ENCODE measurements around the gene KRTAP1-5. TPM values are rescaled to one million over a fixed set of nuclear protein-coding genes. Genes with fewer than 3 reads are reported as not detected.

Gene KRTAP1-5
- total and polyA plus RNA-seq, 2 donors (not counting 3 experiments of a cell fraction or from before 2014, with no cell fraction given): not detected

DNA sequence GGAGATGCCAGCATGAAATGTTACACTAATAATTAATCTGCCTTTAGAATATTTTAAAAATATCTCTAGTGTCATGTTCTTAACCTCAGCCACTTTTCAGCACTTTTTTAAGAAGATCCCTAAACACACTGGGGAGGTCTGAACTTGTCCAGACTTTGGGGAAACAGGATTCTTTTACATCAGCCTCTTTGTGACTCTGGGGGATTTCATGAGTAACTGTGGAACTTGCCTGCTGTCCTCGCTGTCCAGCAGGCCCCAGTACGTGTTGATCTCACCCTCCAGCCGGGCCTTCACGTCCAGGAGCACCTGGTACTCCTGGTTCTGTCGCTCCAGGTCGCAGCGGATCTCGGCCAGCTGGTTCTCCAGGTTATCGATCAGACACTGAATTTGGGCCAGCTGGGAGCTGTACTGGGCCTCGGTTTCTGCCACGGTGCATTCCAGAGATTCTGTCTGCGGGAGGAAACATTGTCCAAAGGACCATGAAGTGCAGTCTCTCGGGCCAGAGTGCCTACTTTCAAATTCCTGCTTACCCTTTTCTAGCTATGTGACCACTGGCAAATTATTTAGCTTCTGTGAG lies 48.3 kb downstream of the KRTAP1-5 start:
- BruUV-seq (replicated peaks): no TSS peak
- H4K20me1 ChIP-seq (replicated peaks; ENCODE audit: control insufficient read depth, extremely low read depth, insufficient read depth, low read length): no peaks in the 10 kb centered on the region
- POLR2A ChIA-PET: no interaction called here
- no peaks in the 10 kb centered on the region for H3K79me2 ChIP-seq (ENCODE audit: control insufficient read depth, insufficient read depth, low read length)
- TF ChIP-seq POLR2AphosphoS5 (IDR thresholded peaks at IDR 0.05; ENCODE audit: insufficient read depth, low read depth, low read length) (no peak), EZH2 (IDR thresholded peaks at IDR 0.05; ENCODE audit: borderline replicate concordance, low read depth, low read length, severe bottlenecking) (no peak), JUN (IDR thresholded peaks at IDR 0.05; ENCODE audit: borderline replicate concordance, insufficient read depth, insufficient read length, low read depth) (no peak), POLR2A (IDR thresholded peaks at IDR 0.05; ENCODE audit: low read depth, low read length) (no peak)
- TF ChIP-seq, protein P1, sequence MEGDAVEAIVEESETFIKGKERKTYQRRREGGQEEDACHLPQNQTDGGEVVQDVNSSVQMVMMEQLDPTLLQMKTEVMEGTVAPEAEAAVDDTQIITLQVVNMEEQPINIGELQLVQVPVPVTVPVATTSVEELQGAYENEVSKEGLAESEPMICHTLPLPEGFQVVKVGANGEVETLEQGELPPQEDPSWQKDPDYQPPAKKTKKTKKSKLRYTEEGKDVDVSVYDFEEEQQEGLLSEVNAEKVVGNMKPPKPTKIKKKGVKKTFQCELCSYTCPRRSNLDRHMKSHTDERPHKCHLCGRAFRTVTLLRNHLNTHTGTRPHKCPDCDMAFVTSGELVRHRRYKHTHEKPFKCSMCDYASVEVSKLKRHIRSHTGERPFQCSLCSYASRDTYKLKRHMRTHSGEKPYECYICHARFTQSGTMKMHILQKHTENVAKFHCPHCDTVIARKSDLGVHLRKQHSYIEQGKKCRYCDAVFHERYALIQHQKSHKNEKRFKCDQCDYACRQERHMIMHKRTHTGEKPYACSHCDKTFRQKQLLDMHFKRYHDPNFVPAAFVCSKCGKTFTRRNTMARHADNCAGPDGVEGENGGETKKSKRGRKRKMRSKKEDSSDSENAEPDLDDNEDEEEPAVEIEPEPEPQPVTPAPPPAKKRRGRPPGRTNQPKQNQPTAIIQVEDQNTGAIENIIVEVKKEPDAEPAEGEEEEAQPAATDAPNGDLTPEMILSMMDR (IDR thresholded peaks at IDR 0.05; ENCODE audit: extremely low read depth in 1 of 2, insufficient read depth in 1 of 2, low read depth in 1 of 2, low read length in 2 of 2): no peak
- CTCF ChIA-PET: interaction anchor here (0.7 kb wide), 1 partner anchor 622 kb away, joined by 4 read pairs; no protein-coding TSS in a partner anchor
- dilution Hi-C loops (cut with MboI; ENCODE audit: extremely low pct_ligation_motif_present, low sequenced_read_pairs): no loop called here
- no peaks in the 10 kb centered on the region for H3K4me1 ChIP-seq (ENCODE audit: control insufficient read depth, extremely low read depth, insufficient read depth, low read length)
- FAIRE-seq: no peak
- H3K9ac ChIP-seq (replicated peaks; ENCODE audit: extremely low read depth, insufficient read depth, low read length): no peak overlapping the region
- H3K27me3 ChIP-seq (ENCODE audit: control insufficient read depth in 2 of 2, insufficient read depth in 2 of 2, low read length in 2 of 2): peaks cover 0 to 4% of the 10 kb centered on the region in 2 experiments
- no peak overlapping the region for H3K4me2 ChIP-seq (ENCODE audit: insufficient read depth, low read length)
- H3K36me3 ChIP-seq (ENCODE audit: control insufficient read depth in 2 of 2, extremely low read depth in 1 of 2, insufficient read depth in 2 of 2, low read length in 2 of 2): no peaks in the 10 kb centered on the region
- no peaks in the 10 kb centered on the region for H3K9me3 ChIP-seq (replicated peaks; ENCODE audit: control insufficient read depth, insufficient read depth, low read length)
- H3K9me1 ChIP-seq (replicated peaks; ENCODE audit: control insufficient read depth, extremely low read depth, insufficient read depth, low read length): no peaks in the 10 kb centered on the region
- intact Hi-C loops (cut with micrococcal nuclease): no loop called here
- H3K27ac ChIP-seq (ENCODE audit: insufficient read depth, low read depth, low read length): no peak overlapping the region
- DNase-seq (ENCODE audit: low read depth, low spot score): no peak
- no peak overlapping the region for H3K4me3 ChIP-seq (replicated peaks in 1 of 3; ENCODE audit: insufficient read depth in 1 of 3, low read depth in 1 of 3, low read length in 3 of 3)
- H2AFZ ChIP-seq (ENCODE audit: low read depth, low read length): no peak overlapping the region

Small RNA genes lying within 50 kb of the gene (small RNA-seq; reads per million reads assigned to genes)
- gene KRTAP3-4P (ENCODE audit: insufficient read depth, insufficient read length, low read depth, low replicate concordance): not detected

Other genes starting within 250 kb of the KRTAP1-5 start
Only the 30 nearest of the 38 such genes appear.
- gene KRT10, start 204.6 kb downstream of the KRTAP1-5 start, total RNA-seq: 51.4 and 55.6 TPM in 2 replicates
- 5.1 and 5.4 TPM in 2 replicates for gene KRT10, start 204.6 kb downstream of the KRTAP1-5 start, polyA plus RNA-seq
- not detected in 2 replicates for gene KRT12, start 160.0 kb downstream of the KRTAP1-5 start, total RNA-seq
- gene KRT12, start 160.0 kb downstream of the KRTAP1-5 start, polyA plus RNA-seq: not detected in 2 replicates
- not detected in 2 replicates for gene KRT20, start 142.0 kb downstream of the KRTAP1-5 start, total RNA-seq
- gene KRT20, start 142.0 kb downstream of the KRTAP1-5 start, polyA plus RNA-seq: not detected in 2 replicates
- not detected in 2 replicates for gene KRT23, start 89.6 kb downstream of the KRTAP1-5 start, total RNA-seq
- gene KRT23, start 89.6 kb downstream of the KRTAP1-5 start, polyA plus RNA-seq: not detected in 2 replicates
- gene KRT39, start 60.3 kb downstream of the KRTAP1-5 start, total RNA-seq: not detected in 2 replicates
- gene KRT39, start 60.3 kb downstream of the KRTAP1-5 start, polyA plus RNA-seq: not detected in 2 replicates
- not detected in 2 replicates for gene KRT40, start 42.9 kb downstream of the KRTAP1-5 start, total RNA-seq
- gene KRT40, start 42.9 kb downstream of the KRTAP1-5 start, polyA plus RNA-seq: not detected in 2 replicates
- not detected in 2 replicates for gene KRTAP3-3, start 33.0 kb downstream of the KRTAP1-5 start, total RNA-seq
- not detected in 2 replicates for gene KRTAP3-3, start 33.0 kb downstream of the KRTAP1-5 start, polyA plus RNA-seq
- not detected in 2 replicates for gene KRTAP3-2, start 27.3 kb downstream of the KRTAP1-5 start, total RNA-seq
- gene KRTAP3-2, start 27.3 kb downstream of the KRTAP1-5 start, polyA plus RNA-seq: not detected in 2 replicates
- gene KRTAP3-1, start 18.1 kb downstream of the KRTAP1-5 start, total RNA-seq: not detected in 2 replicates
- gene KRTAP3-1, start 18.1 kb downstream of the KRTAP1-5 start, polyA plus RNA-seq: not detected in 2 replicates
- not detected in 2 replicates for gene KRTAP1-4, start 3.0 kb upstream of the KRTAP1-5 start, total RNA-seq
- gene KRTAP1-4, start 3.0 kb upstream of the KRTAP1-5 start, polyA plus RNA-seq: not detected in 2 replicates
- not detected in 2 replicates for gene KRTAP1-3, start 7.7 kb upstream of the KRTAP1-5 start, total RNA-seq
- not detected in 2 replicates for gene KRTAP1-3, start 7.7 kb upstream of the KRTAP1-5 start, polyA plus RNA-seq
- not detected in 2 replicates for gene KRTAP1-1, start 14.2 kb upstream of the KRTAP1-5 start, total RNA-seq
- not detected in 2 replicates for gene KRTAP1-1, start 14.2 kb upstream of the KRTAP1-5 start, polyA plus RNA-seq
- not detected in 2 replicates for gene KRTAP2-1, start 20.1 kb upstream of the KRTAP1-5 start, total RNA-seq
- not detected in 2 replicates for gene KRTAP2-1, start 20.1 kb upstream of the KRTAP1-5 start, polyA plus RNA-seq
- not detected in 2 replicates for gene KRTAP2-2, start 28.0 kb upstream of the KRTAP1-5 start, total RNA-seq
- gene KRTAP2-2, start 28.0 kb upstream of the KRTAP1-5 start, polyA plus RNA-seq: not detected in 2 replicates
- not detected in 2 replicates for gene KRTAP2-3, start 32.9 kb upstream of the KRTAP1-5 start, total RNA-seq
- not detected in 2 replicates for gene KRTAP2-3, start 32.9 kb upstream of the KRTAP1-5 start, polyA plus RNA-seq
- not detected in 2 replicates for gene KRTAP2-4, start 38.7 kb upstream of the KRTAP1-5 start, total RNA-seq
- not detected in 2 replicates for gene KRTAP2-4, start 38.7 kb upstream of the KRTAP1-5 start, polyA plus RNA-seq
- not detected in 2 replicates for gene KRTAP4-7, start 56.9 kb upstream of the KRTAP1-5 start, total RNA-seq
- not detected in 2 replicates for gene KRTAP4-7, start 56.9 kb upstream of the KRTAP1-5 start, polyA plus RNA-seq
- not detected in 2 replicates for gene KRTAP4-8, start 70.9 kb upstream of the KRTAP1-5 start, total RNA-seq
- not detected in 2 replicates for gene KRTAP4-8, start 70.9 kb upstream of the KRTAP1-5 start, polyA plus RNA-seq
- gene KRTAP4-16, start 75.0 kb upstream of the KRTAP1-5 start, total RNA-seq: not detected in 2 replicates
- gene KRTAP4-16, start 75.0 kb upstream of the KRTAP1-5 start, polyA plus RNA-seq: not detected in 2 replicates
- not detected in 2 replicates for gene KRTAP4-9, start 78.2 kb upstream of the KRTAP1-5 start, total RNA-seq
- gene KRTAP4-9, start 78.2 kb upstream of the KRTAP1-5 start, polyA plus RNA-seq: not detected in 2 replicates
- not detected in 2 replicates for gene KRTAP4-11, start 91.2 kb upstream of the KRTAP1-5 start, total RNA-seq
- gene KRTAP4-11, start 91.2 kb upstream of the KRTAP1-5 start, polyA plus RNA-seq: not detected in 2 replicates
- gene KRTAP4-12, start 97.0 kb upstream of the KRTAP1-5 start, total RNA-seq: not detected in 2 replicates
- gene KRTAP4-12, start 97.0 kb upstream of the KRTAP1-5 start, polyA plus RNA-seq: not detected in 2 replicates
- gene KRTAP4-6, start 113.3 kb upstream of the KRTAP1-5 start, total RNA-seq: not detected in 2 replicates
- not detected in 2 replicates for gene KRTAP4-6, start 113.3 kb upstream of the KRTAP1-5 start, polyA plus RNA-seq
- gene KRTAP4-5, start 122.6 kb upstream of the KRTAP1-5 start, total RNA-seq: not detected in 2 replicates
- not detected in 2 replicates for gene KRTAP4-5, start 122.6 kb upstream of the KRTAP1-5 start, polyA plus RNA-seq
- not detected in 2 replicates for gene KRTAP4-4, start 133.5 kb upstream of the KRTAP1-5 start, total RNA-seq
- gene KRTAP4-4, start 133.5 kb upstream of the KRTAP1-5 start, polyA plus RNA-seq: not detected in 2 replicates
- gene KRTAP4-3, start 141.0 kb upstream of the KRTAP1-5 start, total RNA-seq: not detected in 2 replicates
- not detected in 2 replicates for gene KRTAP4-3, start 141.0 kb upstream of the KRTAP1-5 start, polyA plus RNA-seq
- not detected in 2 replicates for gene KRTAP4-2, start 151.0 kb upstream of the KRTAP1-5 start, total RNA-seq
- not detected in 2 replicates for gene KRTAP4-2, start 151.0 kb upstream of the KRTAP1-5 start, polyA plus RNA-seq
- gene KRTAP4-1, start 157.7 kb upstream of the KRTAP1-5 start, total RNA-seq: not detected in 2 replicates
- not detected in 2 replicates for gene KRTAP4-1, start 157.7 kb upstream of the KRTAP1-5 start, polyA plus RNA-seq
- gene KRTAP9-1, start 162.7 kb upstream of the KRTAP1-5 start, total RNA-seq: not detected in 2 replicates
- not detected in 2 replicates for gene KRTAP9-1, start 162.7 kb upstream of the KRTAP1-5 start, polyA plus RNA-seq
- not detected in 2 replicates for gene KRTAP9-2, start 199.4 kb upstream of the KRTAP1-5 start, total RNA-seq
- not detected in 2 replicates for gene KRTAP9-2, start 199.4 kb upstream of the KRTAP1-5 start, polyA plus RNA-seq

Measured in endothelial cell of umbilical vein (primary cell).